OCI-LY7 (cell line): ENCODE measurements around the gene PSMC1. TPM values are rescaled to one million over a fixed set of nuclear protein-coding genes. Genes with fewer than 3 reads are reported as not detected.

Experiments used
- Bru-seq: library from RNA; stranded (reverse); fragments of 400-500 nt; gene quantifications from one replicate; lab custom pipeline; 2021; lab: Mats Ljungman, UMichigan
- BruChase-seq, 2 experiments: library from RNA; stranded (reverse); fragments of 400-500 nt; gene quantifications; one replicate each; lab custom pipeline; 2021; lab: Mats Ljungman, UMichigan
- BruUV-seq: library from RNA; stranded (reverse); fragments of 400-500 nt; replicated peaks from 2 replicates; lab custom pipeline; 2021; lab: Mats Ljungman, UMichigan
- CTCF ChIA-PET: fragments of 300-600 bp; sonication (Branson Sonifier 250); formaldehyde crosslinking; loops from one replicate; lab custom pipeline; 2022; ENCODE audit warnings: antibody characterized with exemption; ENCODE audit not compliant: unreplicated experiment; lab: Charles Lee
- POLR2A ChIA-PET: fragments of 300-600 bp; sonication (Branson Sonifier 250); formaldehyde crosslinking; loops from one replicate; lab custom pipeline; 2022; ENCODE audit warnings: antibody characterized with exemption; lab: Charles Lee
- DNase-seq: peaks from one replicate; pipeline ENCODE4 v3.0.0-alpha.2; 2015; ENCODE audit warnings: low spot score
- H2AFZ ChIP-seq: fragments of 200-600 bp; sonication (generic), shearing (Covaris generic); 2 replicates; pipeline ENCODE4 v1.6.1; 2014; ENCODE audit warnings: mild to moderate bottlenecking, antibody characterized with exemption, low read length, moderate library complexity
- H3K27ac ChIP-seq: fragments of 200-600 bp; sonication (generic); 2 replicates; pipeline ENCODE4 v1.5.1; 2014; ENCODE audit warnings: mixed run types, low read depth, mild to moderate bottlenecking, moderate library complexity, low read length, inconsistent platforms; ENCODE audit not compliant: poor library complexity, severe bottlenecking
- H3K36me3 ChIP-seq: fragments of 200-600 bp; sonication (generic); 2 replicates; pipeline ENCODE4 v1.6.1; 2014; ENCODE audit warnings: mild to moderate bottlenecking, antibody characterized with exemption, low read length, moderate library complexity, mixed read lengths; ENCODE audit not compliant: insufficient read depth
- H3K4me1 ChIP-seq: fragments of 200-600 bp; sonication (generic); 2 replicates; pipeline ENCODE4 v1.5.1; 2014; ENCODE audit warnings: mild to moderate bottlenecking, low read length; ENCODE audit not compliant: insufficient read depth, poor library complexity, severe bottlenecking
- H3K4me2 ChIP-seq: fragments of 200-600 bp; sonication (generic); 2 replicates; pipeline ENCODE4 v1.6.1; 2014; ENCODE audit warnings: mild to moderate bottlenecking, low read length
- H3K4me3 ChIP-seq: fragments of 200-600 bp; sonication (generic); 2 replicates; pipeline ENCODE4 v1.5.1; 2014; ENCODE audit warnings: mild to moderate bottlenecking, low read depth, low read length; ENCODE audit not compliant: poor library complexity, severe bottlenecking
- H3K79me2 ChIP-seq: fragments of 200-600 bp; sonication (generic); 2 replicates; pipeline ENCODE4 v1.6.1; 2016; ENCODE audit warnings: low read depth, mild to moderate bottlenecking, low read length, moderate library complexity, mixed read lengths; ENCODE audit not compliant: insufficient read depth
- H3K9me2 ChIP-seq: fragments of 200-600 bp; sonication (generic); 2 replicates; pipeline ENCODE4 v1.6.1; 2016; ENCODE audit warnings: mild to moderate bottlenecking, low read length, mixed read lengths; ENCODE audit not compliant: insufficient read depth
- H3K9me3 ChIP-seq: fragments of 200-600 bp; sonication (generic); 2 replicates; pipeline ENCODE4 v1.6.1; 2014; ENCODE audit warnings: mild to moderate bottlenecking, mixed run types, low read length, mixed read lengths
- H4K20me1 ChIP-seq: fragments of 200-600 bp; sonication (generic); 2 replicates; pipeline ENCODE4 v1.6.1; 2014; ENCODE audit warnings: mild to moderate bottlenecking, antibody characterized with exemption, low read length, moderate library complexity, mixed read lengths; ENCODE audit not compliant: insufficient read depth
- CTCF ChIP-seq: fragments of 200-600 bp; sonication (generic); conservative IDR thresholded peaks from 2 replicates; pipeline ENCODE4 v1.5.1; 2014; ENCODE audit warnings: mild to moderate bottlenecking, antibody characterized with exemption, low read length, moderate library complexity, mixed read lengths
- EZH2phosphoT487 ChIP-seq: fragments of 200-600 bp; sonication (generic); IDR thresholded peaks from 2 replicates; pipeline ENCODE4 v1.6.1; 2018; ENCODE audit warnings: low read depth, borderline replicate concordance, mild to moderate bottlenecking, mixed run types, antibody characterized with exemption, low read length, moderate library complexity, mixed read lengths
- intact Hi-C: fragments of 100-400 bp; cut with micrococcal nuclease; formaldehyde crosslinking; loops from one replicate; pipeline ENCODE4 v1.10.0; 2022; ENCODE audit not compliant: unreplicated experiment
- long read RNA-seq: library from polyadenylated mRNA; stranded (forward); transcript quantifications from one replicate; pipeline ENCODE4 v2.0.0, GENCODE V29; 2022
- total RNA-seq, 2 experiments: library from RNA; depleted of rRNA in 1 of 2; stranded (reverse); fragments of >200 nt in 1 of 2; shearing (Covaris generic) in 1 of 2; gene quantifications; 2 replicates each; pipeline ENCODE4 v1.2.3, GENCODE V29; 2014 to 2022

The PSMC1 gene
- 100 and 117 TPM in 2 replicates for total RNA-seq (2014; rRNA removed; shearing (Covaris generic))
- total RNA-seq (2022): 76.9 and 92.7 TPM in 2 replicates
- Bru-seq, nascent RNA: percentile 84 among the genes with signal in this experiment
- percentile 84 among the genes with signal in this experiment for BruChase-seq, experiment 1, labeled RNA remaining after a 6-hour chase
- BruChase-seq, experiment 2, labeled RNA remaining after a 2-hour chase: percentile 85 among the genes with signal in this experiment
- long read RNA-seq, full-length matches to known transcripts: 322 of 352 reads
- long read RNA-seq, partial matches to known transcripts: 8 of 352 reads
- long read RNA-seq, other reads (novel, unspliced or antisense): 22 of 352 reads

- TF ChIP-seq EZH2phosphoT487 (no peak), CTCF (no peak)
- Histone ChIP-seq H3K27ac (peak within 1 kb of the TSS; percentile 53), H3K9me2 (no peaks in the 10 kb centered on the region), H4K20me1 (0 out of 2 replicates have a peak, but pooled peaks cover 5% of the 10 kb centered on the region), H3K36me3 (peaks cover 37% of the 10 kb centered on the region), H2AFZ (peak within 1 kb of the TSS; percentile 99), H3K79me2 (peaks cover 36% of the 10 kb centered on the region), H3K4me3 (peak within 1 kb of the TSS; percentile 90), H3K4me2 (peak within 1 kb of the TSS; percentile 82), H3K4me1 (peaks cover 28% of the 10 kb centered on the region), H3K9me3 (peaks cover 8% of the 10 kb centered on the region; the same call in 1 of the 2 replicates)
- ChIA-PET POLR2A (interaction anchor here (1.0 to 3.0 kb wide), 4 partner anchors 10 to 126 kb away, joined by 3 to 9 read pairs (median 3); no protein-coding TSS in a partner anchor), CTCF (interaction anchor here (1.4 kb wide), 1 partner anchor 318 kb away, joined by 3 read pairs; no protein-coding TSS in a partner anchor)
- intact Hi-C loops: loop anchor here (5.0 kb wide), 2 partner anchors 76 to 141 kb away; partner anchors contain the start of genes CALM1 and NRDE2
- DNase-seq: peak; percentile 94
- BruUV-seq: TSS peak; percentile 58
Measured at GRCh38 chr14:90256354-90257131, at the start of gene PSMC1. TSS of gene PSMC1 (plus strand) at chr14:90256553. CDS start at chr14:90256598, 45 bp downstream.

DNA sequence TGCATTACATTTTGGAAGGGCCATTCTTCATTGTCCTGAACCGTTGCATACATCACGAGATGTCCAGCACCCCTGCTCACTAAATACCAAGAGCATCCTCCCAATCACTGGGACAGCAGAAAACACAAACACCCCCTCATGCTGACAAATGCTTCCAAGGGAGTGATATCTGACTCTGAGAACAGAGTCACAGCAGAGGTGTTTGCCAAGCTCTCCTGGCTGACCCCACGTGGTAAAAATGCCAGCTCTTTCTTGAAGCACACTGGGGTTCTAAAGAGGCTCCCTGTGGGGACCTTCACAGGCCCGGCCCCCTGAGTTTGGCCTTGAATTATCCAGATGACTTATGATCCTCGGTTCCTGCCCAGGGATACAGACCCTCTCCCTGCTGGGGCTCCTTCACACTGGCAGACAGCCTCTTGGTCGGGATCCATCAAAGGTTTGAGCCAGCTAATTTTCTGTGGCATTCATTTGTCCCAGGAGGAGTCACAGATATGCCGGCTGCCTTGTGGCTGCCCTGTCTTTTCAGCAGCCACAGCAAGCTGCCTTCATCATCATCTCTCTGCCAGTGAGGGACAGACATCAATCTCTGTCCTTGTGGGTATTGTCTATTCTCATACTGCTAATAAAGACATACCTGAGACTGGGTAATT, 43.1 kb upstream of the PSMC1 start:
- ChIA-PET POLR2A (no interaction called here), CTCF (no interaction called here)
- Histone ChIP-seq H2AFZ (no peak overlapping the region), H4K20me1 (no peaks in the 10 kb centered on the region), H3K9me2 (no peaks in the 10 kb centered on the region), H3K9me3 (no peaks in the 10 kb centered on the region), H3K27ac (no peak overlapping the region), H3K4me1 (no peaks in the 10 kb centered on the region), H3K36me3 (no peaks in the 10 kb centered on the region), H3K4me3 (no peak overlapping the region), H3K4me2 (no peak overlapping the region), H3K79me2 (no peaks in the 10 kb centered on the region)
- BruUV-seq: no TSS peak
- intact Hi-C loops: no loop called here
- no peak for DNase-seq
- no peak for TF ChIP-seq CTCF
- no peak for TF ChIP-seq EZH2phosphoT487
